Measurements from ENCODE around the gene REEP5. TPM values are rescaled to one million over a fixed set of nuclear protein-coding genes. Genes with fewer than 3 reads are reported as not detected.

REEP5 gene
- polyA plus RNA-seq, 1 experiment: 334 TPM

GRCh38 chr5:112848116-112848811 is 73.8 kb downstream of the REEP5 start:
- ChIA-PET CTCF (interaction anchor here (0.5 to 1.3 kb wide), 24 partner anchors 11 to 756 kb away, joined by 3 to 10 read pairs (median 4); partner anchors contain the start of gene SRP19), POLR2A (interaction anchor here (0.6 to 1.1 kb wide), 2 partner anchors 13 to 125 kb away, joined by 3 to 5 read pairs; partner anchors contain the start of gene SRP19)
- peak; percentile 26 for DNase-seq (ENCODE audit: low read depth)
- Histone ChIP-seq H3K36me3 (ENCODE audit: control insufficient read depth, insufficient read depth, low read length) (no peaks in the 10 kb centered on the region), H3K4me3 (ENCODE audit: low read depth, low read length) (no peak overlapping the region), H3K27me3 (ENCODE audit: control insufficient read depth, insufficient read depth, low read length) (no peaks in the 10 kb centered on the region)
- TF ChIP-seq CTCF (IDR thresholded peaks at IDR 0.05; ENCODE audit: insufficient read depth, low read depth, low read length): peak; percentile 78

- POLR2A ChIA-PET: no interaction called here
- Histone ChIP-seq H3K27me3 (ENCODE audit: control insufficient read depth, insufficient read depth, low read length) (no peaks in the 10 kb centered on the region), H3K36me3 (ENCODE audit: control insufficient read depth, insufficient read depth, low read length) (no peaks in the 10 kb centered on the region), H3K4me3 (ENCODE audit: low read depth, low read length) (no peak overlapping the region)
- no peak for TF ChIP-seq CTCF (IDR thresholded peaks at IDR 0.05; ENCODE audit: insufficient read depth, low read depth, low read length)
- DNase-seq (ENCODE audit: low read depth): no peak
- CTCF ChIA-PET: no interaction called here
Observed at GRCh38 chr5:112847306-112847705, 74.7 kb downstream of the REEP5 start.

- POLR2A ChIA-PET: no interaction called here
- Histone ChIP-seq H3K27me3 (ENCODE audit: control insufficient read depth, insufficient read depth, low read length) (no peaks in the 10 kb centered on the region), H3K36me3 (ENCODE audit: control insufficient read depth, insufficient read depth, low read length) (no peaks in the 10 kb centered on the region), H3K4me3 (ENCODE audit: low read depth, low read length) (no peak overlapping the region)
- no peak for DNase-seq (ENCODE audit: low read depth)
- CTCF ChIA-PET: interaction anchor here (0.6 kb wide), 1 partner anchor 13 kb away, joined by 3 read pairs; no protein-coding TSS in a partner anchor
- TF ChIP-seq CTCF (IDR thresholded peaks at IDR 0.05; ENCODE audit: insufficient read depth, low read depth, low read length): no peak
Observed at GRCh38 chr5:112846556-112846955, 75.5 kb downstream of the REEP5 start.

- ChIA-PET POLR2A (no interaction called here), CTCF (interaction anchor here (1.0 kb wide), 1 partner anchor 13 kb away, joined by 3 read pairs; no protein-coding TSS in a partner anchor)
- DNase-seq (ENCODE audit: low read depth): no peak
- H3K36me3 ChIP-seq (ENCODE audit: control insufficient read depth, insufficient read depth, low read length): peaks cover 4% of the 10 kb centered on the region
- TF ChIP-seq CTCF (IDR thresholded peaks at IDR 0.05; ENCODE audit: insufficient read depth, low read depth, low read length): no peak
- H3K27me3 ChIP-seq (ENCODE audit: control insufficient read depth, insufficient read depth, low read length): no peaks in the 10 kb centered on the region
- no peak overlapping the region for H3K4me3 ChIP-seq (ENCODE audit: low read depth, low read length)
Observed at GRCh38 chr5:112844489-112844888, 77.5 kb downstream of the REEP5 start.

GRCh38 chr5:112833971-112834370 is 88.1 kb downstream of the REEP5 start:
- DNase-seq (ENCODE audit: low read depth): no peak
- no peak for TF ChIP-seq CTCF (IDR thresholded peaks at IDR 0.05; ENCODE audit: insufficient read depth, low read depth, low read length)
- no peaks in the 10 kb centered on the region for H3K27me3 ChIP-seq (ENCODE audit: control insufficient read depth, insufficient read depth, low read length)
- no peaks in the 10 kb centered on the region for H3K36me3 ChIP-seq (ENCODE audit: control insufficient read depth, insufficient read depth, low read length)
- ChIA-PET CTCF (interaction anchor here (0.6 to 1.8 kb wide), 2 partner anchors 13 to 14 kb away, joined by 3 to 7 read pairs; no protein-coding TSS in a partner anchor), POLR2A (interaction anchor here (0.7 kb wide), 1 partner anchor 15 kb away, joined by 8 read pairs; no protein-coding TSS in a partner anchor)
- H3K4me3 ChIP-seq (ENCODE audit: low read depth, low read length): no peak overlapping the region
